Stimulated activated CD8-positive, alpha-beta memory T cell treated with anti-CD3 and anti-CD28 coated beads, Interleukin-12 subunit alpha, Interleukin-12 subunit beta, amount 100 ng/mL, for 24 hours (primary cell): ENCODE measurements around the gene NCK2.

Experiments
- DNase-seq: peaks from one replicate; pipeline ENCODE4 v3.0.0-alpha.2; 2020; ENCODE audit errors: extremely low read depth

The NCK2 gene

GRCh38 chr2:105926960-105927678 lies 182.4 kb downstream of the NCK2 start:
- no peak for DNase-seq

- DNase-seq = no peak
Observed at GRCh38 chr2:105928086-105928485, 183.4 kb downstream of the NCK2 start.

GRCh38 chr2:105928563-105928962 lies 183.9 kb downstream of the NCK2 start:
- no peak for DNase-seq

- DNase-seq = no peak
Observed at GRCh38 chr2:105929516-105929915, 184.8 kb downstream of the NCK2 start.

- no peak for DNase-seq
Observed at GRCh38 chr2:105932582-105932981, 187.9 kb downstream of the NCK2 start.

GRCh38 chr2:105933906-105934305 lies 189.2 kb downstream of the NCK2 start:
- no peak for DNase-seq

GRCh38 chr2:105934467-105934866 lies 189.8 kb downstream of the NCK2 start:
- DNase-seq = no peak

- no peak for DNase-seq
Observed at GRCh38 chr2:105935063-105935462, 190.4 kb downstream of the NCK2 start.

GRCh38 chr2:105936954-105937353 lies 192.2 kb downstream of the NCK2 start:
- DNase-seq = no peak

GRCh38 chr2:105937498-105938097 lies 192.9 kb downstream of the NCK2 start:
- no peak for DNase-seq
